Calu3 (cell line): ENCODE measurements around the gene ZNF865. TPM values are rescaled to one million over a fixed set of nuclear protein-coding genes. Genes with fewer than 3 reads are reported as not detected.

Experiments used
- BruUV-seq: library from RNA; stranded (reverse); fragments of 400-500 nt; replicated peaks from 2 replicates; lab custom pipeline; 2021; lab: Mats Ljungman, UMichigan
- CTCF ChIA-PET: fragments of 300-600 bp; sonication (Branson Sonifier 250); formaldehyde crosslinking; loops from one replicate; lab custom pipeline; 2022; ENCODE audit warnings: antibody characterized with exemption; lab: Charles Lee
- DNase-seq: peaks from one replicate; pipeline ENCODE4 v3.0.0; 2022
- H3K27ac Mint-ChIP-seq: one replicate; pipeline ENCODE4 v1.8.0; 2022; ENCODE audit warnings: mixed read lengths; ENCODE audit not compliant: unreplicated experiment
- H3K27me3 Mint-ChIP-seq: one replicate; pipeline ENCODE4 v1.8.0; 2022; ENCODE audit warnings: mixed read lengths; ENCODE audit not compliant: unreplicated experiment
- H3K36me3 Mint-ChIP-seq: one replicate; pipeline ENCODE4 v1.8.0; 2022; ENCODE audit warnings: mild to moderate bottlenecking, moderate library complexity, mixed read lengths; ENCODE audit not compliant: insufficient read depth, unreplicated experiment
- H3K4me1 Mint-ChIP-seq: one replicate; pipeline ENCODE4 v1.8.0; 2022; ENCODE audit warnings: mild to moderate bottlenecking, low read depth, mixed read lengths; ENCODE audit not compliant: unreplicated experiment
- H3K4me3 Mint-ChIP-seq: one replicate; pipeline ENCODE4 v1.8.0; 2022; ENCODE audit warnings: mild to moderate bottlenecking, low read depth, moderate library complexity, mixed read lengths; ENCODE audit not compliant: unreplicated experiment
- H3K9me3 Mint-ChIP-seq: one replicate; pipeline ENCODE4 v1.8.0; 2022; ENCODE audit warnings: low read depth, mixed read lengths; ENCODE audit not compliant: unreplicated experiment
- intact Hi-C: fragments of 100-400 bp; cut with micrococcal nuclease; formaldehyde crosslinking; loops from one replicate; pipeline ENCODE4 v1.10.0; 2022; ENCODE audit not compliant: unreplicated experiment
- total RNA-seq: library from RNA; stranded (reverse); gene quantifications from 2 replicates; pipeline ENCODE4 v1.2.3, GENCODE V29; 2022
- TF ChIP-seq, protein P1 (sequence below): fragments of 200-600 bp; IDR thresholded peaks from one replicate; pipeline ENCODE4 v1.8.0; 2022; ENCODE audit warnings: antibody characterized with exemption; ENCODE audit not compliant: unreplicated experiment

The ZNF865 gene
- total RNA-seq, 1 experiment from 2014 or later = 29.6 TPM

DNA sequence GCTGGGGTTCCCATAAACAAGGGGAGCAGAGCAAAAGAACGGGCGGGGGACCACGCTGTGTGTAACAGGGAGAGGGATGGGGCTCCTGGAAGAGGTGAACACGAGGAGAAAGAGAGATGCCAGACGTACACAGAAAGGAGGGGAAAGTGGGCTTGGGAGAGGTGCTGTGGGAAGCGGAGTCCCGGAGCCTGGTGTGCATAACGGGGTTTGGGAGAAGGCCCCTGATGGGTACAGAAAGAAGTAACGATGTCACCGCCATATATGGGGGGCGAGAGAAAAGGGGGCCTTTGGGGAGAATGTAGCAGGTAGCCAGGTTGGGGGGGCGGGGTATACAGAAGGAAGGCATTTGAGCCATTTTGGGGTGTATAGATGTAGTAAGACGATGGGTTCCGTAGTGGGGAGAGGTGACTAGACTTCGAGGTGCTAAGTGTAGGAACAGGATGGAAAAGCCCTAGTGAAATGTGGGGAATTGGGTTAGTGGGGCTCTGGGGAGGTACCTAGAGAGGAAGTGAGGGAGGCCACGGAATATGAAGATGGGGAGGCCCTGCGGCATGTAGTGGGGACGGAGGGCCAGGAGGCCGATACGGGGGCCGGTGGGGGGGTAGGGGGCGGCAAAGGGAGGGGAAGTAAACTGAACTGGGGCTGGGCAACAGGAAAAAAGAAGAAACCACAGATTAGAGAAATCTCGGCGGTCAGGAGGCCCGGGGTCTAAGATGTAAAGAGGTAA lies 36.1 kb downstream of the ZNF865 start:
- Mint-ChIP-seq H3K4me3 (peak overlapping the region; percentile 92), H3K36me3 (peaks cover 79% of the 10 kb centered on the region), H3K4me1 (peaks cover 46% of the 10 kb centered on the region), H3K27ac (peak overlapping the region; percentile 93), H3K27me3 (no peaks in the 10 kb centered on the region), H3K9me3 (no peaks in the 10 kb centered on the region)
- no peak for DNase-seq
- intact Hi-C loops = no loop called here
- TF ChIP-seq, protein P1, sequence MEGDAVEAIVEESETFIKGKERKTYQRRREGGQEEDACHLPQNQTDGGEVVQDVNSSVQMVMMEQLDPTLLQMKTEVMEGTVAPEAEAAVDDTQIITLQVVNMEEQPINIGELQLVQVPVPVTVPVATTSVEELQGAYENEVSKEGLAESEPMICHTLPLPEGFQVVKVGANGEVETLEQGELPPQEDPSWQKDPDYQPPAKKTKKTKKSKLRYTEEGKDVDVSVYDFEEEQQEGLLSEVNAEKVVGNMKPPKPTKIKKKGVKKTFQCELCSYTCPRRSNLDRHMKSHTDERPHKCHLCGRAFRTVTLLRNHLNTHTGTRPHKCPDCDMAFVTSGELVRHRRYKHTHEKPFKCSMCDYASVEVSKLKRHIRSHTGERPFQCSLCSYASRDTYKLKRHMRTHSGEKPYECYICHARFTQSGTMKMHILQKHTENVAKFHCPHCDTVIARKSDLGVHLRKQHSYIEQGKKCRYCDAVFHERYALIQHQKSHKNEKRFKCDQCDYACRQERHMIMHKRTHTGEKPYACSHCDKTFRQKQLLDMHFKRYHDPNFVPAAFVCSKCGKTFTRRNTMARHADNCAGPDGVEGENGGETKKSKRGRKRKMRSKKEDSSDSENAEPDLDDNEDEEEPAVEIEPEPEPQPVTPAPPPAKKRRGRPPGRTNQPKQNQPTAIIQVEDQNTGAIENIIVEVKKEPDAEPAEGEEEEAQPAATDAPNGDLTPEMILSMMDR = no peak
- BruUV-seq = no TSS peak
- CTCF ChIA-PET = no interaction called here

DNA sequence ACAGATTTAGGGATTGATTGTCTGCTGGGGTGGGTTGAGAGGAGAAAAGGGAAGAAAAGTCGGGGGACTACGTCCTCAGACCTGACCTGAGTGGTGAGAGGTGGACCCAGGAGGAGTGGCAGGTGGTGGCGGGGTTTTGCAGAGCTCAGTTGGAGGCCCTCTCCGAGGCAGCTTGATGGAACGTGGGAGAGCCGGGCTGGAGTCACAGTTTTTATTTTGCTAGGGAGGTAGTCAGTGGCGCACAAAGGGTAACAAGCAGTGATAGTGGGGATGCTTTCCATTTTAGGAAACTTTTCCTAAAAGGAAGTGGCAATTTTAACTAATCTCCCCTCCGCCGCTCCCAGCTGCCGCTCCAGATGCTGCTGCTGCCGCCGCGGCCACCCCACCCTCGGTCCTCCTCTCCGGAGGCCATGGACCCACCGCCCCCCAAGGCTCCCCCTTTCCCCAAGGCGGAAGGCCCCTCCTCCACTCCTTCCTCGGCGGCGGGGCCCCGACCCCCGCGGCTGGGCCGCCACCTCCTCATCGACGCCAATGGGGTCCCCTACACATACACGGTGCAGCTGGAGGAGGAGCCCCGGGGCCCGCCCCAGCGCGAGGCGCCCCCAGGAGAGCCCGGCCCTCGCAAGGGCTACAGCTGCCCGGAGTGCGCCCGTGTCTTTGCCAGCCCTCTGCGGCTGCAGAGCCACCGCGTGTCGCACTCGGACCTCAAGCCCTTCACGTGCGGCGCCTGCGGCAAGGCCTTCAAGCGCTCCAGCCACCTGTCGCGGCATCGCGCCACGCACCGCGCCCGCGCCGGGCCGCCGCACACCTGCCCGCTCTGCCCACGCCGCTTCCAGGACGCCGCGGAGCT lies 36.9 kb downstream of the ZNF865 start:
- TSS peak; percentile 26 for BruUV-seq
- CTCF ChIA-PET = interaction anchor here (0.6 to 1.3 kb wide), 2 partner anchors 12 to 667 kb away, joined by 3 to 8 read pairs; partner anchors contain the start of gene U2AF2

DNA sequence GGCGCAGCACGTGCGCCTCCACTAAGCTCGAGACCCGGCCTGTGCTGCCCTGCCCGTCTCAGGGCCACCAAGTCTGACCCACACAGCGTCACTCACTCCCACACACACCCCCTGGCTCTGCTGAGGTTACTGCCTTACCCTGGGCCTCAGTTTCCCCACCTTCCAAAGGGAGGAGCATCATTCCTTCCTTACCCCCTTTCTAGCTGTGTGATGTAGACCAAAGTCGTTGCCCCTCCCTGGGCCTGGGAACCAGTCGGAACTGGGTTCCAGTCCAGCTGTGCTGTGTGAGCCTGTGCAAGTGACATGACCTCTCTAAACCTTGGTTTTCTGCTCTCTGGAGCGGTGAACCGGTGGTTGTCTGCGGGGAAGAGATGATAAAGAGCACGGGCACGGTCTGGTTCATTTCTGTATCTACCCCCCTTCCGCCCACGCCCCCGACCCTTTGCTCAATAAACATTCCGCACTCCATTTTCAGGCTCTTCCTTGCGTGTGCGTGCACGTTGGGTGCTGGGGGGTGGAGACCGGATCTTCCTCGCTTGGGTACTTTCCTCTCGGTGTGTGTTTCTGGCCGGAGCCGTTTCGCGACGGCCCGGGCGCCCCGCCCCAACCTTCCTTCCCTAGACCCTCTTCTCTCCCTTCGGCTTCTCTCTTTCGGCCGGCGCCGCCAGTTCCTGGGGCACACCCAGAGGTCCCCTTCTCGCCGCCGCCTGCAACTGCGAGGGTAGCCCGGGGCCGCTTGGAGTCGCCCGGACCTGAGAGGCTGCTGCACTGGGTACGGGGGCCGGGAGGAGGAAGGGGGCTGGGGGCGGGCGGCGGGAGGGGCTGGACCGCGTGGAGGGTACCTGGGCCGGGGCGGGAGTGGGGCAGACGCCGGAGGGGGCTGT lies 37.8 kb downstream of the ZNF865 start, which contains the start of gene ZNF581:
Gene ZNF581, plus strand, starts transcription at position 647 of the 884 bp plus-strand sequence. CDS start 923 bp downstream, outside the sequence.
- Mint-ChIP-seq H3K4me3 (peak within 1 kb of the TSS; percentile 92), H3K27me3 (no peaks in the 10 kb centered on the region), H3K27ac (peak within 1 kb of the TSS; percentile 73), H3K4me1 (peaks cover 34% of the 10 kb centered on the region), H3K36me3 (peaks cover 79% of the 10 kb centered on the region), H3K9me3 (no peaks in the 10 kb centered on the region)
- CTCF ChIA-PET = interaction anchor here (0.6 to 1.3 kb wide), 2 partner anchors 11 to 666 kb away, joined by 3 to 8 read pairs; partner anchors contain the start of gene U2AF2
- TF ChIP-seq, protein P1 = no peak
- peak; percentile 85 for DNase-seq
- intact Hi-C loops = no loop called here
- no TSS peak for BruUV-seq

More for the DNA sequence above, 36.9 kb downstream of the ZNF865 start:
- intact Hi-C loops = no loop called here
- H3K27ac Mint-ChIP-seq = peak overlapping the region; percentile 93
- H3K9me3 Mint-ChIP-seq = no peaks in the 10 kb centered on the region
- H3K27me3 Mint-ChIP-seq = no peaks in the 10 kb centered on the region
- peaks cover 79% of the 10 kb centered on the region for H3K36me3 Mint-ChIP-seq
- peak overlapping the region; percentile 92 for H3K4me3 Mint-ChIP-seq
- TF ChIP-seq, protein P1 = no peak
- H3K4me1 Mint-ChIP-seq = peaks cover 41% of the 10 kb centered on the region
- peak; percentile 42 for DNase-seq

DNA sequence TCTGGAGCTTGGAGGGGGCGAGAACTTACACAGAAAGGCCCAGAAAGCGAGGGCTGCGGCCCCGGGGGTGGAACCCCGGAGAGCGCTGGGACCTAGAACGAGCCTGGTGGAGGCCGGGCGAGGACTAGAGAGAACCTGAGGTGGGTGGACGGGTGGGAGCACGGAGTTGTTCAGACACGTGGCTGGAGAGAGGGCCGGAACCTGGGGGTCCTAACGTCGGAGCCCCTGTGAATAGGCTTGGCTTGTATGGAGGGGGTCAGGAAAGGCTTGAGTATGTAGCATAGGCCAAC lies 38.4 kb downstream of the ZNF865 start:
- no peak for DNase-seq
- Mint-ChIP-seq H3K36me3 (peaks cover 85% of the 10 kb centered on the region), H3K4me3 (peak overlapping the region; percentile 92), H3K4me1 (peaks cover 34% of the 10 kb centered on the region), H3K27me3 (no peaks in the 10 kb centered on the region), H3K9me3 (no peaks in the 10 kb centered on the region), H3K27ac (peak overlapping the region; percentile 73)
- CTCF ChIA-PET = no interaction called here
- BruUV-seq = no TSS peak
- TF ChIP-seq, protein P1 = no peak
- intact Hi-C loops = no loop called here
